NCI-H2227 (cell line): ENCODE measurements around the gene SGMS2.

ENCODE experiments used
- DNase-seq: peaks from one replicate; lab custom pipeline; 2025; ENCODE audit not compliant: unreplicated experiment; lab: John Stamatoyannopoulos, UW

The SGMS2 gene

DNA sequence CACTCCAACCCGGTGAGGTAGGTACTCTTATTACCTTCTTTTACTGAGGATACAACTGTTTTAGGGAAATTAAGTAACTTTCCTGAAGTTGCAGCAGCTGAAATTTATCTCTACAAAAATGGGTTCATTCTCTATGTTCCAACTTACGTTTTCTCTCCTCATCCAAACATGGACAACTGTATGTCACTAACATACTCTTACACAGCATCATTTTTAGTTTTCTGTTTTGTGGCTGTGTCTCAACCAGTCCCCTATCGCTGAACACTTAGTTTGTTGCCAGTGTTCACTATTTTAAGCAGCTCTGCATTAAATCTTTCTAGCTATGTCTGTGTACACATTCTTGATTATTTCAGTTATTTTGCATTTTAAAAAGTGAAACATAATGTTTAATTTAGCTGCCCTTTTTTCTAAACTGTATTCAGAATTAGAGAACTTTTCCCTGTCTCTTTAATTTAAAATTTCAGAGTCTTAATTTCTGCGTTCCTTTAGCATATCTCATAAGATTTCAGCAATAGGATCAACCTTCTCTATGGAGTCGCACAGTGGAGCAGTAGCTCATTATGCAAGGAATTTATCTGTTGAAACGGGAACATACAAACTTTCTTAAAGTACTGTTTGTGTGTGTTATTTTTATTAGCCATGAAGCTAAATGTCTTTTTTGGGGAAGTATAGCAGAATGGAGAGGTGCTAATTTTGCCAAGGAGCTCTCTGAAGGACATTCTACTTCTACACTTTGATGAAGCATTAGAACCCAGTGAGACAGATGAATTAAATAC is 3.8 kb downstream of the SGMS2 start:
- no peak for DNase-seq

- no peak for DNase-seq
Measured at GRCh38 chr4:107831140-107831539, 6.4 kb downstream of the SGMS2 start.

- DNase-seq = no peak
Measured at GRCh38 chr4:107832275-107832807, 7.6 kb downstream of the SGMS2 start.

GRCh38 chr4:107834241-107834794 is 9.6 kb downstream of the SGMS2 start:
- no peak for DNase-seq

DNA sequence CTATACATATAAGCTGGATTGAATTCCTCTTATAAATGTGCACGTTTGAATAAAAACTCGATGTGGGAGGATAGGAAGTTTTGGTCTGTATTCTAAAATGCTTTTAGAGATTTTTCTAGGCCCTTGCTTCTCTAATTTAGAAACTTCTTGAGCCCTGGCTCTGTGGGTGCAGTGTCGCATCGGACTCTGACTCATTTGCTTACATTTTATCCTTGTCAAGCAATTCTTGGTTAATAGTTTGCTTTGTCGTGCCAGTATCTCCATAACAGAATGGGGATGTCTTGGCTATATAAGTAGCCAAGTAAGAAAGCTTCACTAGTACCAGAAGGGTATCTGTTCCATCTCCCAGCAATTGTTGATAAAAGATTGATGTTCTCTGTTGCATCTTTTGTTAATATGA is 10.7 kb downstream of the SGMS2 start:
- DNase-seq = no peak

GRCh38 chr4:107837317-107837716 is 12.6 kb downstream of the SGMS2 start:
- DNase-seq = no peak

GRCh38 chr4:107837776-107838618 is 13.3 kb downstream of the SGMS2 start:
- no peak for DNase-seq

DNA sequence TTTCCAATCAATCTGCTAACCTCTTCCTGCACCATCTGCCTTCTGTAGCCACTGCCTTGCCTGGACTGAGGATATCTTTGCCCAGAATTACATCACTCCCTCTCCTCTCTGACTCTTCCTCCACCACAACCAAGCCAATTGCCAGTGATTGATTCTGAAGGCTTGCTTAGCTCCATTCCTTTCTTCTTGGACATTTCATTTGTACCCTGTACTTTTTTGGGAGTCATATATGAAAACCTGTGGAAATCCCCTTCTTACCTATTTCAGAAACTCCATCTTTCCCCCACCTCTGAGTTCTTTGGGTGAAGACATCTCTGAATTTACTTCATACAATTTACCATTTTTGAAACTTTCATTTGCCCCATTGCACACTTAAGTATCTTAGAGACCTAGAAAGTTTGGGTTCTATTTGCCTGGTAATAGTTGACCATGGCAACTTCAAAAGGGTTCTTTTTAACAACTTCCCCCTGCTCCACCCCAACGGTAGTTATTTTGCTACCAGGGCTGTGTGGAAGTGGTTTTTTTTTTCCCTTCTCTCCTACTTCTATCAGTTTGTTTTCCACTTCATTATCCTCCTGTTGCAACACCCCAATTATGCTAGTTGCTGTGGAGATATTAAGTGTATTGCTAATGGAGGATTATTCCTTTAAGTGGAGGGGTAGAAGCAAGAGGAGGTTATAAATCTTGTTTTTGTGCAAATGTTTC is 14.3 kb downstream of the SGMS2 start:
- no peak for DNase-seq

GRCh38 chr4:107843391-107843790 is 18.7 kb downstream of the SGMS2 start:
- DNase-seq = no peak

DNA sequence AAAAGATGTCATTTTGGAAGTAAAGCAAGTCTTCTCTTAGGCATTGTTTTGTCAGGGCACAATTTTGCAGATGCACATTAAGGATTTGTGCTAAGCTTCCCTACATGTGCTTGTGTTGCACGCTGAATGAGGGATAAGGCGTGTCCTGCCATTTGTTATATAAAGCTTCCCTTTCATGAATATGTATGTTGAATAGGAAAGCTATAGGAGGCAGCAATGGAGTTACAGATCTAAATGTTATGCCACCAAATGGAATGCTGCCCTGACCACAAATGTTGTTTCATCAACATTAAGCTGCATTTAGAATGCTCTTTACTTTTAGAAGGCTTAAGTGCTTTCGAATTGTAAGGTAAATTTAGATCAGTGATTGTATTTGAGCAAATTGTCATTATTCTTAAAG is 20.9 kb downstream of the SGMS2 start:
- DNase-seq = no peak

GRCh38 chr4:107850438-107850837 is 25.7 kb downstream of the SGMS2 start:
- no peak for DNase-seq

GRCh38 chr4:107853444-107854355 is 29.0 kb downstream of the SGMS2 start:
- no peak for DNase-seq

DNA sequence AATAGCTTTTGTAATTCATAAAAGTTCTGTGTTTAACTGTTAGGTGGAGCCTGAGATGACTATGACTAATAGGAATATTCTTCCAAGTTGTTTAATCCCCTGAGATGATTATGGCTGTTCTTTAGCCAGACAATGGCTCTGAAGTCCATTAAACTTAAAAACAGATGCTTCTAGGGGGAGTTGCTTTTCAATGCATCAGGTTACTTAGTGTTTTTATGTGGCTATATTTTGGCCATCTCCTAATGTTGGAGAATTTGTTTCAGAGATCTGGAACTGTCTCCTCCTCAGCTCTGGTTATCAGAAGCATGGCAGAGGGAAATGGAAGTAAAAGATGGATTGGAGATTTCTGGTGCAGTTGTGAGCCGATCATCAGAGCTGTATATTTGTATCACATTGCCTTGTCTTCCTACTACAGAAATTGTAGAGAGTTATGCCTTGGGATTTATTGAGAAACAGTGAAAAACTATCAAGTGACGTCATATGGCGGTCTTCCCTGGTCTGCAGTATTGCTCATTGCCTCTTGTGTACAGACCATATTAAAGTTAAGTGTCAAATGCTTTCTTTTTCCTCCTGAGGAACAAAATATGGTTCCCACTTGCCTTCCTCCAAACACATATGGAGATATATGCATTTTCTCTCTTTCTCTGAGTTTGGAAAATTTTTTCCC is 29.8 kb downstream of the SGMS2 start:
- DNase-seq = no peak

DNA sequence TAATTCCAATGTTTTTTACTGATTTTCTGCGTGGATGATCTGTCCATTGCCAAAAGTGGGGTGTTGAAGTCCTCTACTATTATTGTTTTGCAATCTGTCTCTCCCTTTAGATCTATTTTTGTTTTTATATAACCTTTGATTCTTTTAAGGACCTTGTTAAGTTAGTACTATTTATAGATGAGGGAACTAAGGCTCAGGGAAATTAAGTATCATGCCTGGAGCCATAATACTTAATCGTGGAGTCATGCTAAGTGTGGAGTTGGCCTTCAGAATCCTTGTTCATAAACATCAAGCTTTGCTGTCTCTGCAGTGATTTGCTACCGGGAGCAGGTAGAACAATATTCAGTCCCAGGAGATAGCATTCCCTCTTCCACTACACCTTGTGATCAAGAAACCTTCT is 31.0 kb downstream of the SGMS2 start:
- no peak for DNase-seq

DNA sequence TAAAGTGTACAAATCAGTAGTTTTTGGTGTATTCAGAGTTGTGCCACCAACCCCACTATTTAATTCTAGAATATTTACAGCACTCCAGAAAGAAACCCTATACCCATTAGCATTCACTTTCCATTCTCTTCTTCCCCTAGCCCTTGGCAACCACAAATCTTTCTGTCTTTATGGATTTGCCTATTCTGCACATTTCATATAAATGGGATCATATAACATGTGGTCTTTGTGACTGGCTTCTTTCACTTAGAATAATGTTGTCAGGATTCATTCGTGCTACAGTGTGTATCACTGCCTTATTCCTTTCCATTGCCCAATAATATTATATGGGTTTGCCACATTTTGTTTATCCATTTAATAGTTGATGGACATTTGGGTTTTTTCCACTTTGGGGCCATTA is 32.2 kb downstream of the SGMS2 start:
- DNase-seq = no peak

- DNase-seq = no peak
Measured at GRCh38 chr4:107857741-107858140, 33.0 kb downstream of the SGMS2 start.

DNA sequence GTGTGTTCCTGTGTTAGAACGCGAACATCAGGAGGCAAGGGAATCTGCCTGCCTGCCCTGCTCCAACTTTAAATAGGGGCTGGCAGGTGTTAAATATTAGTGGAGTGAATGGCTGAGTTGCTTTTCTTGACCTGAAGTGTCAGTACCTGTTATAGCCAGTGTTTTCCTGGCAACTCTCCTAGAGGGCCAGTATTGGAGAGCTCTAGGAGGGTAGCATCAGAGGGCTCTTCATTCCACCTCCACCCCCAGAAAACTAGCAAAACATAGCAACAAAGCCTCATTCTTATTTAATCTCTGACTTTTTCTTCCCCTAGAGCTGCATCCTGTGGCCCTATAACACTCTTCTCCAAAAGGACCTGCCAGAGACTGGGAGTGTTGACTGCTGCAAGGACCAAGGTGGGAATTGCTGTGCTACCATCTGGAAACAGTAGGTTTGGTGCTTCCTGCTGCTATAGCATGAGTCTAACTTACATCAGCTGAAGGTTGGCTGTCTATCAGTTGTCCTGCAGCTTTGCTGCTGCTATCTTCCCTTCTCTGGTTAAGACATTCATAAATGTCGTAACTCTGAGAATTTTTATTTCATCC is 33.5 kb downstream of the SGMS2 start:
- no peak for DNase-seq

DNA sequence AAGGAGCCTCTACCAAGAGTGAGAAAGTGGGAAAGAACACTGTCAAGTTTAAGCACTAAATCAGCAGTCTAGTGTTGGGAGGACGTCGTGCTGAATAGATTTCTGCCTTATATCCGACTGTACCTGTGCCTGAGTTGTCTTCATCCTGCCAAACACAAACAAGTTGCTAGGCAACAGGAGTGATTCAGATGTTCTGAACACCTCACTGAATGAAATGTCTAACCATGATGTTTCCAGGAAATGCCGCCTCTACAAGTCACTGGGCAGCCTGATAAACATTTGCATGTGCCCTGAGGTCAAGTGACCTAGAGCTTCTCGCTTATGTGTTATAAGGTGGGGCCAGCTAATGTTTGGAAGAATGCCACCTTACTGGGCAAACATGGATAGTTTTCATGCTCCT is 37.9 kb downstream of the SGMS2 start:
- no peak for DNase-seq

DNA sequence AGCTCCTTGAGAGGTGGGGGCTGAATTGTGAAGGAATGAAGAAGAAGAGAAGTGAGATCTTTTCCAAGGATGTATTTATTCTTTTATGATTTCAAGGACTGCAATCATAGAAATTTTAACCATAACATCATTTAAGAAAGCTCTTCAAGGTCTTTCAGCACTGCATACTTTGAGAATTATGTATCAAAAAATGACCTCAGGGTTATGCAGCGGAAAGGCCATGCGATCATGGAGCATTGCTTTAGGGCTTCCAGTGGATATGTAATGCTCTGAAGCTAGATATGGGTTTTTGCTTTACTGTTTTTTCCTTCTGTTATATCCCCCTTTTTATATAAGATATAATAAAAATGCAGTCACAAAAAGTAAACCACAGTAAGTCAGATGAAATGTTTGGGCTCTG is 38.7 kb downstream of the SGMS2 start:
- DNase-seq = no peak
